WTC11 (cell line): ENCODE measurements around the gene COL18A1.

ENCODE experiments used
- ATF1 ChIP-seq: sonication (generic); formaldehyde crosslinking; IDR thresholded peaks from 2 replicates; pipeline ENCODE4 v1.8.1; 2023; ENCODE audit warnings: mild to moderate bottlenecking, moderate library complexity, missing genetic modification reagents
- MXD4 ChIP-seq: fragments of 250-450 bp; sonication (Bioruptor Pico); IDR thresholded peaks from 2 replicates; pipeline ENCODE4 v1.8.0; 2021; ENCODE audit warnings: mild to moderate bottlenecking, moderate library complexity, borderline replicate concordance
- NFYB ChIP-seq: sonication (generic); formaldehyde crosslinking; conservative IDR thresholded peaks from 2 replicates; pipeline ENCODE4 v1.8.0; 2022; ENCODE audit warnings: low read depth, missing genetic modification reagents
- RELA ChIP-seq: sonication (generic); formaldehyde crosslinking; IDR thresholded peaks from 2 replicates; pipeline ENCODE4 v1.8.1; 2022; ENCODE audit warnings: missing genetic modification reagents, mild to moderate bottlenecking, borderline replicate concordance
- TEAD4 ChIP-seq: sonication (generic); formaldehyde crosslinking; IDR thresholded peaks from 2 replicates; pipeline ENCODE4 v1.8.0; 2022; ENCODE audit warnings: mild to moderate bottlenecking, missing genetic modification reagents
- ZNF263 ChIP-seq: sonication (generic); formaldehyde crosslinking; IDR thresholded peaks from 2 replicates; pipeline ENCODE4 v1.8.1; 2022; ENCODE audit warnings: low read depth, mild to moderate bottlenecking, moderate library complexity, missing genetic modification reagents
- TF ChIP-seq, protein P1 (sequence below): fragments of 200-600 bp; IDR thresholded peaks from 2 replicates; pipeline ENCODE4 v1.8.0; 2022; ENCODE audit warnings: antibody characterized with exemption
- TF ChIP-seq, protein P2 (sequence below): sonication (generic); formaldehyde crosslinking; IDR thresholded peaks from 2 replicates; pipeline ENCODE4 v1.8.1; 2023; ENCODE audit warnings: mild to moderate bottlenecking, missing genetic modification reagents, moderate library complexity

DNA sequence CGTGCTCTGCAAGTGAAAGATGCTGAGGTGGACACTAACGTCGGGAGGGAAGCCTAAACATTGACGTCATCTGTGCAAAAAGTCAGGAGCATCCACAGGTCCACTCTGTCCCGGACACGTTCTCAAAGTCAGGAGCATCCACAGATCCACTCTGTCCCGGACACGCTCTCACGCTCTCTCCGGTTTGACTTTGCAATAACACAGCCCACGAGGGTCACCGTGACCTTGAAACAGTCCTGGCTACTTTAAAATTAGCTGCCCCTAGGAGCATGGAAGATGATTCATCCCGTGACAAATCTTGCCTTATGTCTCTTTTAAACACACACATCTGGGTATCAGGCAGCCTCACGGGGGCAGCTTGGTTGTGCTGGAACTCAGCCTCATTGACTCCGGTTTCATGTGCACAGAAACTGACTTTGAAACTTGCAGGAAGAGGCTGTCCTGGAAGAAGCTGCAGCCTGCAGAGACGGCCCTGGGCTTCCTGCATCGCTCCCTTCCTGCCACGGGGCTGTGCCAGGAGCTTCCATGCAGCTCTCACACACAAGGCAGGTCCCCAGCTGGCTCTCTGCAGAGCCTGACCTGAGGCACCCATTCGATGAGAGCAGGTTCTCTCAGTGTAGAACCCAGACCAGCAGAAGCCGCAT lies 18.1 kb upstream of the COL18A1 start:
- TF ChIP-seq TEAD4 (CRISPR knock-in tag) (no peak), ZNF263 (CRISPR knock-in tag) (no peak), NFYB (CRISPR knock-in tag) (no peak), ATF1 (CRISPR knock-in tag) (no peak), RELA (no peak), MXD4 (CRISPR knock-in tag) (no peak)
- TF ChIP-seq, protein P1, sequence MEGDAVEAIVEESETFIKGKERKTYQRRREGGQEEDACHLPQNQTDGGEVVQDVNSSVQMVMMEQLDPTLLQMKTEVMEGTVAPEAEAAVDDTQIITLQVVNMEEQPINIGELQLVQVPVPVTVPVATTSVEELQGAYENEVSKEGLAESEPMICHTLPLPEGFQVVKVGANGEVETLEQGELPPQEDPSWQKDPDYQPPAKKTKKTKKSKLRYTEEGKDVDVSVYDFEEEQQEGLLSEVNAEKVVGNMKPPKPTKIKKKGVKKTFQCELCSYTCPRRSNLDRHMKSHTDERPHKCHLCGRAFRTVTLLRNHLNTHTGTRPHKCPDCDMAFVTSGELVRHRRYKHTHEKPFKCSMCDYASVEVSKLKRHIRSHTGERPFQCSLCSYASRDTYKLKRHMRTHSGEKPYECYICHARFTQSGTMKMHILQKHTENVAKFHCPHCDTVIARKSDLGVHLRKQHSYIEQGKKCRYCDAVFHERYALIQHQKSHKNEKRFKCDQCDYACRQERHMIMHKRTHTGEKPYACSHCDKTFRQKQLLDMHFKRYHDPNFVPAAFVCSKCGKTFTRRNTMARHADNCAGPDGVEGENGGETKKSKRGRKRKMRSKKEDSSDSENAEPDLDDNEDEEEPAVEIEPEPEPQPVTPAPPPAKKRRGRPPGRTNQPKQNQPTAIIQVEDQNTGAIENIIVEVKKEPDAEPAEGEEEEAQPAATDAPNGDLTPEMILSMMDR, result no peak
- TF ChIP-seq, protein P2, sequence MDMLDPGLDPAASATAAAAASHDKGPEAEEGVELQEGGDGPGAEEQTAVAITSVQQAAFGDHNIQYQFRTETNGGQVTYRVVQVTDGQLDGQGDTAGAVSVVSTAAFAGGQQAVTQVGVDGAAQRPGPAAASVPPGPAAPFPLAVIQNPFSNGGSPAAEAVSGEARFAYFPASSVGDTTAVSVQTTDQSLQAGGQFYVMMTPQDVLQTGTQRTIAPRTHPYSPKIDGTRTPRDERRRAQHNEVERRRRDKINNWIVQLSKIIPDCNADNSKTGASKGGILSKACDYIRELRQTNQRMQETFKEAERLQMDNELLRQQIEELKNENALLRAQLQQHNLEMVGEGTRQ (CRISPR knock-in tag), result no peak
